C4-2B (cell line): ENCODE data around the gene DDX54.

Experiments
- CTCF ChIP-seq: fragments of 450-650 bp; conservative IDR thresholded peaks from 2 replicates; pipeline ENCODE4 v1.5.1; 2017; ENCODE audit warnings: mild to moderate bottlenecking
- ZFX ChIP-seq: fragments of 450-650 bp; IDR thresholded peaks from 2 replicates; pipeline ENCODE4 v1.6.1; 2017

- TF ChIP-seq CTCF (no peak), ZFX (no peak)
These were observed 65.2 kb downstream of the DDX54 start for GRCh38 chr12:113119980-113120669.
